Measurements from ENCODE around the gene PIK3AP1. TPM values are rescaled to one million over a fixed set of nuclear protein-coding genes. Genes with fewer than 3 reads are reported as not detected.
"Not testable (repeated sequence)": the region's sequence is repeated elsewhere in the genome, so short reads cannot be mapped to it uniquely, and the experiment has no call there.

Gene PIK3AP1
- total RNA-seq, 1 donor from 2014 or later: 5.9 TPM

DNA sequence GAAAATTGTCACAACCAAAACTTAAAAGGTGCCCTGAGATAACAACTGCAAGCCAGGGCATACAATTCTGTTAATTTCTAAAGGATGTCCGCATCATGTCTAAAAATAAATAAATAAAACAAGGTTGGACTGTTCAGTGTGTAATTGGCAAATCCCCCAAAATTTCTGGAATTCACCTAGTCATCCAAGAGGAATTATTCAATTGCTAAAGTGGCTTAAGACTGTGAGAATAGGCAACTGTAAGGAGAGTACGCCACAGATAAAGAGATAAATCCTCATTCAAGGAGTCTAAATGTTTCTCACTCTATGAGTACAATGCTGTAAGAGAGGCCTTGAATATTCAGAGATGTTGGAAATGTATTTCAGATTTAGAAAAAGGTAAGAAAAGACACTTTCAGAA lies 37.2 kb downstream of the PIK3AP1 start:
- Histone ChIP-seq H3K27ac (no peak overlapping the region), H3K36me3 (no peaks in the 10 kb centered on the region), H3K4me1 (no peaks in the 10 kb centered on the region), H3K9me3 (no peaks in the 10 kb centered on the region), H3K27me3 (no peaks in the 10 kb centered on the region), H3K4me3 (no peak overlapping the region)
- TF ChIP-seq, protein P1, sequence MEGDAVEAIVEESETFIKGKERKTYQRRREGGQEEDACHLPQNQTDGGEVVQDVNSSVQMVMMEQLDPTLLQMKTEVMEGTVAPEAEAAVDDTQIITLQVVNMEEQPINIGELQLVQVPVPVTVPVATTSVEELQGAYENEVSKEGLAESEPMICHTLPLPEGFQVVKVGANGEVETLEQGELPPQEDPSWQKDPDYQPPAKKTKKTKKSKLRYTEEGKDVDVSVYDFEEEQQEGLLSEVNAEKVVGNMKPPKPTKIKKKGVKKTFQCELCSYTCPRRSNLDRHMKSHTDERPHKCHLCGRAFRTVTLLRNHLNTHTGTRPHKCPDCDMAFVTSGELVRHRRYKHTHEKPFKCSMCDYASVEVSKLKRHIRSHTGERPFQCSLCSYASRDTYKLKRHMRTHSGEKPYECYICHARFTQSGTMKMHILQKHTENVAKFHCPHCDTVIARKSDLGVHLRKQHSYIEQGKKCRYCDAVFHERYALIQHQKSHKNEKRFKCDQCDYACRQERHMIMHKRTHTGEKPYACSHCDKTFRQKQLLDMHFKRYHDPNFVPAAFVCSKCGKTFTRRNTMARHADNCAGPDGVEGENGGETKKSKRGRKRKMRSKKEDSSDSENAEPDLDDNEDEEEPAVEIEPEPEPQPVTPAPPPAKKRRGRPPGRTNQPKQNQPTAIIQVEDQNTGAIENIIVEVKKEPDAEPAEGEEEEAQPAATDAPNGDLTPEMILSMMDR (IDR thresholded peaks at IDR 0.05): no peak
- intact Hi-C loops (cut with DNase I): no loop called here
- DNase-seq (ENCODE audit: low spot score in 2 of 2): no peak

DNA sequence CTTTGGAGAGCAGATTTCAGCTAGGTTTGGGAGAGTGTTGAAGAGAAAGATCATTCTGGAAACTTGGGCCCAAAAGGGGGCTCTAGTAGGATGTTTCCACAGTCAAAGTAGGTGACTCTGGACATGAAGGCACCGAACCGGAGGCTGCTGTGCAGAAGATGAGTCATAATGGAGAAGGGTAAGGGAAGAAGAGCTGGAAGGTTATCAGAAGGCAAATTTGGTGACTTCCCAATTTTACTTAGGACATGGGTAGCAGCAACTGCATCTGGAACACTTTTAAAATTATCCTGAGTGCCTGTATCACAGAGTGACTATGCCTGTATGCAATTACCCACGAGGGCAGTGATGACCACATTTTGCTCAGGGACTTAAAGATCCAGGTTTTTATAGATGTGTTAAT lies 38.8 kb downstream of the PIK3AP1 start:
- no peak for DNase-seq (ENCODE audit: low spot score in 2 of 2)
- Histone ChIP-seq H3K27me3 (no peaks in the 10 kb centered on the region), H3K27ac (no peak overlapping the region), H3K36me3 (no peaks in the 10 kb centered on the region), H3K9me3 (no peaks in the 10 kb centered on the region), H3K4me1 (no peaks in the 10 kb centered on the region), H3K4me3 (no peak overlapping the region)
- TF ChIP-seq, protein P1 (IDR thresholded peaks at IDR 0.05): no peak
- intact Hi-C loops (cut with DNase I): no loop called here

DNA sequence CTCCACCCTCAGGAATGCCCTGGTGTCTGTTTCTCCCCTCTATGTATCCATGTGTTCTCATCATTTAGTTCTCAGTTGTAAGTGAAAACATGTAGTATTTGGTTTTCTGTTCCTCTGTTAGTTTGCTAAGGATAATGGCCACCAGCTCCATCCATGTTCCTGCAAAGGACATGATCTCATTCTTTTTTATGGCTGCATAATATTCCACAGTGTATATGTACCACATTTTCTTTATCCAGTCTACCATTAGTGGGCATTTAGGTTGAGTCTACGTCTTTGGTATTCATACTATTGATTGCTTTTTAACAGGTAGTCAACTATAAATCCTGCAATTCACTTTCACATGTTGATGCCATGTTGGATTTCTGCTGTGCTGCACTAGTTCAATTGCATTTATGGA lies 39.9 kb downstream of the PIK3AP1 start:
- H3K36me3 ChIP-seq; H3K4me3 ChIP-seq; H3K4me1 ChIP-seq; H3K27me3 ChIP-seq; DNase-seq (ENCODE audit: low spot score in 2 of 2); intact Hi-C loops (cut with DNase I); H3K9me3 ChIP-seq; H3K27ac ChIP-seq: not testable (repeated sequence)

DNA sequence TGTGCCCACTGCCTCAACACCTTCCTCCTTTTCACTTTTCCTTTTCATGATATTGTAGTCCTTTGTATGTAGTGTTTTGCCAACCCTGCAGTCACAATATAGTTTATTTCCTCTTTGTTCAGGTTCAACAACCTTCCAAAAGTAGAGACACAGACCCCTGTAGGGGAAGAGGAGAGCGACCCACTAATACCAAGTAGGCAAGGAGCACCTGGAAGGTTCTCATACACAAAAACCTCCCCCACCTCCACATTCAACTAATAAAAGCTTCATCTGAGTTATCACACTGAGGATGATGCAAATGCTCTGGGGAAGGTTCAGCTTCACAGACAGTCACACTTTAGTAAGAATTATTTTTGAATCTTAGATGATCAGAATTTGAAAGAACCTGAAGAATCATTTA lies 41.6 kb downstream of the PIK3AP1 start:
- H3K4me1 ChIP-seq: no peaks in the 10 kb centered on the region
- no peak overlapping the region for H3K27ac ChIP-seq
- TF ChIP-seq, protein P1 (IDR thresholded peaks at IDR 0.05): no peak
- no peaks in the 10 kb centered on the region for H3K9me3 ChIP-seq
- DNase-seq (ENCODE audit: low spot score in 2 of 2): no peak
- no peaks in the 10 kb centered on the region for H3K36me3 ChIP-seq
- intact Hi-C loops (cut with DNase I): no loop called here
- no peaks in the 10 kb centered on the region for H3K27me3 ChIP-seq
- no peak overlapping the region for H3K4me3 ChIP-seq

DNA sequence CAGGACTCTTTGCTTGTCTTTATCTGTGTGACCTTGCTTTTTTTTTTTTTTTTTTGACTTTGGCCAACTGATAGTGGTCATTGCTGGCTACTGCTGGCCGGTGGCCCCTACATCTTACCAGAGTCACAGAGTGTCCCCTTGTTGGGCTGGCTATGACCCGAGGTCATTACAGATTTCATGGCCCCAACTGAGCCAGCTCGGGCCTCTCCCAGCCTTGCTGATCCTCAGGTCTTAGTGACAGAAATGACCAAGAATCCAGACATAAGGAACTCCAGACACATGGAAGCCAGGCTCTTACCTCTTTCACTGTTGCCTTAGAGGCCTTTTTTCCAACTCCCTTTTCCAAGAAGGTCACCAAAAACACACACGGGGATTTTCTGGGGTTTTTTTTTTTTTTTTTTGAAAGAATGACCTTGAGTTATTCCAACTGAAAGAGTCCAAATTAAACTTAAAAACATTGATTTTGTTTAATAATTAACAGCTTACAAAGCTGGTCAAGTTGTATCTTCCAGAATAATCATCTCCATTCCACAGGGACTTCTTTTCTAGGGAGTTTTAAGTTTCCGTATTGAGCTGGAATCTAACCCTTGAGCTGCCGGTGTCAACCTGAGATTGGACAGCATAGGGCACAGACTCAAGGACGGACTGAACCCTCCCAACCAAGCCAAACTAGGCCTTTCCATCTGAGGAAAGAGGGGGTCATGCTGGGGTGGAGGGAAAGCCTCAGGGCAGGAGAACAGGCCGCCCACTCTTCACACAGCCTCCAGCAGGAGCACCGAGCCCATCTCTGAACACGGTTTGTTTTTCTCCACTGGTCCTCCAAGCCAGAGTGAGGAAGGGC lies 43.8 kb downstream of the PIK3AP1 start:
- Histone ChIP-seq H3K4me3 (no peak overlapping the region), H3K4me1 (no peaks in the 10 kb centered on the region), H3K27me3 (no peaks in the 10 kb centered on the region), H3K36me3 (no peaks in the 10 kb centered on the region), H3K27ac (no peak overlapping the region), H3K9me3 (no peaks in the 10 kb centered on the region)
- TF ChIP-seq, protein P1 (IDR thresholded peaks at IDR 0.05): no peak
- no peak for DNase-seq (ENCODE audit: low spot score in 2 of 2)
- intact Hi-C loops (cut with DNase I): no loop called here

DNA sequence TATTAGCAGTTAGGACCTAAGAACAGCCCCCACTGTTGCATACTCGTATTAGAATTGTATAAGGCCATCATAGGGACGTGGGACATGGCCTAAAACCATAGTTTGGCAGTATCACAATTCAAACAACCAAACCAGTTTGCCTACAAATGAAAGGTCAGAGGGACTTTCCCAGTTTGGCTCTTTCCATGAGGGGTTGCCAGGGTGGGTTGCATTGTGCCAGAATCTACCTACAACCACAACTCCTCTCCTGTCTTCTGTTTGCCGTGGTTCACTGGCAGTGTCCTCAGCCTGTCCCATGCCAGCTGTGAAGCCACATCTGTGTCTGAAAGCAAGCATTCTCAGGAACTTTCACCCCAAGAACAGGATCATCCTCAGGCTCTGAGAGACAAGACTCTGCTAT lies 44.5 kb downstream of the PIK3AP1 start:
- intact Hi-C loops (cut with DNase I): no loop called here
- no peak for DNase-seq (ENCODE audit: low spot score in 2 of 2)
- H3K36me3 ChIP-seq: no peaks in the 10 kb centered on the region
- no peak overlapping the region for H3K4me3 ChIP-seq
- TF ChIP-seq, protein P1 (IDR thresholded peaks at IDR 0.05): no peak
- H3K27me3 ChIP-seq: no peaks in the 10 kb centered on the region
- H3K4me1 ChIP-seq: no peaks in the 10 kb centered on the region
- H3K9me3 ChIP-seq: no peaks in the 10 kb centered on the region
- H3K27ac ChIP-seq: no peak overlapping the region
